ENCODE measurements around the gene CBFA2T2.

Gene CBFA2T2

DNA sequence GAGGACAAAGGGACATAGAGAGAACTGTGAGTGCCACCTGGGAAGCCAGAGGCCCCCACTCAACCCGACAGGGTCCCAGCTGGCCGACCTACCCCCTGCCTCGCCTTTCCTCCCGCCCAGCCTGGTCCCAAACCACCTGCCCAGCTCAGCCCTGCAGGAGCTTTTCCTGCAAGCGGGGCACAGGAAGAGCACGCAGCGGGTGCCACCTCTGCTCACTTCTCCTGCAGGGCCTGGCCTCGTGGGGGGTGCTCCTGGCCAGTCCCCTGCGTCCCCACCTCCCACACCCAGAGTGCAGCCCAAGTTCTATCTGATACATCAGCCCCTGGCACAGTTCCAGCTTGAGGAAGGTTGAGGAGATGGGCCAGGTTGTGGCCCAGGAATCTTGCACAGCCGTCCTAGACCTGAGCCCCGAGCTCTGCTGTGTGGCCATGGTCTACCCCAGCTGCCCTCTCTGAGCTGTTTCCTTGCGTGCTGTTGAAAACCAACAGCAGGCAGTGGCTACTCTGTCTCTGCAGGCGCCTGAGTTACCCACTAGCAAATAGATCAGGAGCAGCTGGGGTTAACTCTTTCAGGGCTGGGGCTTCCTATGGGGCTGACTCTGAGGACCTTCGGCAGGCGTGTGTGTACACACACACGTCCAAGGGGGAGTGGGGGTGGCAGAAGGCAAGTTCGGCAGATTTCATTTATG, 182.7 kb downstream of the CBFA2T2 start:
- Histone ChIP-seq H3K9me2 (replicated peaks; ENCODE audit: low read depth, low read length) (no peaks in the 10 kb centered on the region), H3K4me1 (ENCODE audit: insufficient read depth, low read length, poor library complexity, severe bottlenecking) (peaks cover 20% of the 10 kb centered on the region), H3K27me3 (ENCODE audit: insufficient read depth, low read length, poor library complexity, severe bottlenecking) (no peaks in the 10 kb centered on the region), H3K9ac (ENCODE audit: low read depth, low read length, poor library complexity, severe bottlenecking) (peak overlapping the region; percentile 91), H3K79me2 (ENCODE audit: insufficient read depth, low read length) (peaks cover 10% of the 10 kb centered on the region), H2AFZ (ENCODE audit: low read length) (no peak overlapping the region), H3K36me3 (ENCODE audit: insufficient read depth, low read length) (peaks cover 15% of the 10 kb centered on the region; the same call in 1 of the 2 replicates), H3K4me3 (ENCODE audit: low read length, poor library complexity, severe bottlenecking) (peak overlapping the region; percentile 94), H3K9me3 (ENCODE audit: insufficient read depth, low read depth, low read length) (no peaks in the 10 kb centered on the region), H3F3A (ENCODE audit: low read depth) (no peaks in the 10 kb centered on the region), H3K4me2 (ENCODE audit: low read depth, low read length, poor library complexity, severe bottlenecking) (peak overlapping the region; percentile 97), H4K20me1 (ENCODE audit: insufficient read depth, low read length, poor library complexity, severe bottlenecking) (peaks cover 3% of the 10 kb centered on the region)
- TF ChIP-seq CTCF (conservative IDR thresholded peaks at IDR 0.05; ENCODE audit: low read length), result no peak
- no peak for TF ChIP-seq EZH2phosphoT487 (IDR thresholded peaks at IDR 0.05; ENCODE audit: borderline replicate concordance)

GRCh38 chr20:33673114-33673409, 183.2 kb downstream of the CBFA2T2 start:
- Histone ChIP-seq H3K9ac (ENCODE audit: low read depth, low read length, poor library complexity, severe bottlenecking) (peak overlapping the region; percentile 91), H3K9me3 (ENCODE audit: insufficient read depth, low read depth, low read length) (no peaks in the 10 kb centered on the region), H3K36me3 (ENCODE audit: insufficient read depth, low read length) (peaks cover 20% of the 10 kb centered on the region; the same call in 1 of the 2 replicates), H3K4me3 (ENCODE audit: low read length, poor library complexity, severe bottlenecking) (peak overlapping the region; percentile 94), H3K4me2 (ENCODE audit: low read depth, low read length, poor library complexity, severe bottlenecking) (peak overlapping the region; percentile 97), H2AFZ (ENCODE audit: low read length) (no peak overlapping the region), H3K27me3 (ENCODE audit: insufficient read depth, low read length, poor library complexity, severe bottlenecking) (no peaks in the 10 kb centered on the region), H3K9me2 (replicated peaks; ENCODE audit: low read depth, low read length) (no peaks in the 10 kb centered on the region), H3F3A (ENCODE audit: low read depth) (no peaks in the 10 kb centered on the region), H4K20me1 (ENCODE audit: insufficient read depth, low read length, poor library complexity, severe bottlenecking) (peaks cover 3% of the 10 kb centered on the region), H3K79me2 (ENCODE audit: insufficient read depth, low read length) (peaks cover 10% of the 10 kb centered on the region), H3K4me1 (ENCODE audit: insufficient read depth, low read length, poor library complexity, severe bottlenecking) (peaks cover 20% of the 10 kb centered on the region)
- TF ChIP-seq CTCF (conservative IDR thresholded peaks at IDR 0.05; ENCODE audit: low read length) (no peak), EZH2phosphoT487 (IDR thresholded peaks at IDR 0.05; ENCODE audit: borderline replicate concordance) (no peak)

DNA sequence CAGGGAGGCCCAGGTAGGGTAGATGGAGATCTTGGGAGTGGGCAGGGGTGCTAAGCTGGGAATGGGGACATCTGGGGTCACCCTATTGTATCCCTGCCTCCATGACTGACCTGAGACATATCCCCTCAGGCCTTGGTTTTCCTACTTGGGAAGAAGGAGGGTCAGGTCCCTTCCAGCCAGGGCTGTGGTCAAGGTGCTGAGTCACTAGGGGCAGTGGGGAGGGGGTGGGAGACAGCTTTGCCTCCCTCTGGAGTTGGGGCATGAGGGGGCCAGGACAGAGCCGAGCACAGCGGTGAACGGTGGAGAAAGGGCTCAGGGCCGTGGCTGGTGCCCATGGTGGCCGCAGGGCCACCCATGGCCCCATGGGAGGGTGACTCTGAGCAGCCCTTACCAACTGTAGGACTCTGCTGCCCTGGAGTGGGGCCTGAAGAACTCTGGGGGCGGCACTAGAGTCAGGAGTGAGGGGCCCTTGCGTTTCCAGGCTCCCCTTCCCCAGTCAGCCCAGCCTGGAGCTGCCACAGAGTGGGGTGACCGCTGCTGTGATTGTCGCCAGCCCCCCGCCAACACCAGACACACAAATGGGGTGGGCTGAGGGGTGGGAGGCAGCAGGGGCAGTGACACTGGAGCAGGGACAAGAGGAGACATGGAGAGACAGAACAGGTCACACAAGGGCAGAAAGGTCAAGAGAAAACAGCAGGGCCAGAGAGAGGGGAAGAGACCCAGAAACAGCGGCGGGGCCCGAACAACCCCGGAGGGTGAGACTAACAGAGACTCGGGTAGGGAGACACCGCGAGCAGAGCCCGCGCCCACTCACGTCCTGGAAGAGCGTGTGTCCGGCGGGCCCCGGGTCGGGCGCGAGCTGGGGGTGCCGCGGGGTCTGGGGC, 183.8 kb downstream of the CBFA2T2 start:
- TF ChIP-seq EZH2phosphoT487 (IDR thresholded peaks at IDR 0.05; ENCODE audit: borderline replicate concordance), result no peak
- TF ChIP-seq CTCF (conservative IDR thresholded peaks at IDR 0.05; ENCODE audit: low read length), result no peak
- Histone ChIP-seq H3K4me1 (ENCODE audit: insufficient read depth, low read length, poor library complexity, severe bottlenecking) (peaks cover 20% of the 10 kb centered on the region), H3K9ac (ENCODE audit: low read depth, low read length, poor library complexity, severe bottlenecking) (peak overlapping the region; percentile 91), H2AFZ (ENCODE audit: low read length) (peak overlapping the region; percentile 83), H3K36me3 (ENCODE audit: insufficient read depth, low read length) (peaks cover 26% of the 10 kb centered on the region; the same call in 1 of the 2 replicates), H3K27me3 (ENCODE audit: insufficient read depth, low read length, poor library complexity, severe bottlenecking) (no peaks in the 10 kb centered on the region), H3K9me3 (ENCODE audit: insufficient read depth, low read depth, low read length) (no peaks in the 10 kb centered on the region), H3K9me2 (replicated peaks; ENCODE audit: low read depth, low read length) (no peaks in the 10 kb centered on the region), H3F3A (ENCODE audit: low read depth) (no peaks in the 10 kb centered on the region), H3K4me2 (ENCODE audit: low read depth, low read length, poor library complexity, severe bottlenecking) (peak overlapping the region; percentile 97), H3K79me2 (ENCODE audit: insufficient read depth, low read length) (peaks cover 10% of the 10 kb centered on the region), H3K4me3 (ENCODE audit: low read length, poor library complexity, severe bottlenecking) (peak overlapping the region; percentile 94), H4K20me1 (ENCODE audit: insufficient read depth, low read length, poor library complexity, severe bottlenecking) (peaks cover 3% of the 10 kb centered on the region)

All from Loucy (cell line).